C4-2B (cell line): ENCODE results near the gene SLC2A10.
"Not testable (repeated sequence)": the region's sequence is repeated elsewhere in the genome, so short reads cannot be mapped to it uniquely, and the experiment has no call there.

Source experiments
- CTCF ChIP-seq: fragments of 450-650 bp; conservative IDR thresholded peaks from 2 replicates; pipeline ENCODE4 v1.5.1; 2017; ENCODE audit warnings: mild to moderate bottlenecking
- ZFX ChIP-seq: fragments of 450-650 bp; IDR thresholded peaks from 2 replicates; pipeline ENCODE4 v1.6.1; 2017

GRCh38 chr20:46676649-46677316 lies 32.7 kb upstream of the SLC2A10 start:
- TF ChIP-seq CTCF, ZFX: not testable (repeated sequence)
